ENCODE measurements around the gene AFF1.
"Not testable (repeated sequence)": the region's sequence is repeated elsewhere in the genome, so short reads cannot be mapped to it uniquely, and the experiment has no call there.

AFF1 gene

DNA sequence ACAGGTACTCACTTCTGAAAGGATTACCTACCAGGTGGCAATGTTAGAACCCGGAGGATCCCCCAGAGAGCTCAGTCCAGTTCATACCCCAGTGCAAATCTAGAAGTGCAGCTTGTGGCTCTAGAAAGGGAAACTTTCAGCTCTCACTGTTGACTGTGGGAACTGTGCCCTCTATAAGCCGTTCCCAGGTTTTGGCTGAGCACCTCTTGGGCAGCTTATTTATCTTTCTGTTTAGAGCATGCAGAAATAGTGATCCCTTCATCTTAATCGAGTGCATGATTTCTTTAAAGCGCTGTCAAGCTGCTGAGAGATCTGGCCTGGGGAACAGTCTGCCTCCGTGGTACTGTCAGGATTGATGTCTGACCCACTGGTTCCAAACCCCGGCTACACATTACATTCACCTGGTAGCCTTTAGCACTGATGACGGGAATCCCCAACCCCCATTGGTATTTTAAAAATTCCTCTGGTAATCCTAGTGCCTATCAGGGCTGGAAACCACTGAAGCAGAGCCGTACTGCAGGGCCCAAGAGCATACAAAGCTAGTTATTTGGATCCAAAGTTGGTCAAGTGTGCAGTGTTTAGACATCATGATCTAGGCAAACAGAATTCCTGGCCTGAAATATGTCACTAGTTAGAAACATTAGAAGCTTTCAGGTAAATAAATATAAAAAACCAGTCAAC, 182.4 kb downstream of the AFF1 start:
- no peak for DNase-seq (ENCODE audit: low read depth in 2 of 2)

DNA sequence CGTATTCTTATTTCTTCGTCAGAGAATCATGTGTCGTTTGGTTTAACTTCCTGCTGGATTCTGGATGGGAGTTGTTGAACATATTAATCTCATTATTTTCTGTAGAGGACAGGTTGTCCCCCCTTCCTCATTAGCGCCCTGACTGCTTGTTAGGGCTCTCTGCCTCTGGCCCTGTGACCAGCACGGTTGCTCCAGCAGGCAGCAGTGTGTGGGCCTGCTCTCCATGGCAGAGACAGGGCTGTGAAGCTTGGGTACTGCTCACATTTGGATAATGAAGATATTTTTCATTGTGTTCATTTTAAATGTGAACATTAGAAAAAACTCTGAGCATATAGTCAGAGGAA, 182.9 kb downstream of the AFF1 start:
- DNase-seq (ENCODE audit: low read depth in 2 of 2): no peak

DNA sequence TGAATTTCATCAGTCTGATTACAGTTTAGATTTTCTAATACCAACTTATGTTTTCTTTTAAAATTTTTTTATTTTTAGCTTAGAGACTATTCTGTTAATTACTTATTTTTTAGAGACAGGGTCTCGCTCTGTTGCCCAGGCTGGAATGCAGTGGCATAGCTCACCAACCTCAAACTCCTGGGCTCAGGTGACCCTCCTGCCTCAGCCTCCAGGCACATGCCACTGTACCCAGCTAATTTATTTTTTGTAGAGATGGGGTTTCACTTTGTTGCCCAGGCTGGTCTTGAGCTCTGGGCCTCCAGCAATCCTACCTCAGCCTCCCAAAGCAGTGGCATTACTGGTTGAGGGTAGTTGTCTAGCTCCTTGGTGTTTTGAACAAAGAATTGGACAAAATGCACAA, 183.6 kb downstream of the AFF1 start:
- no peak for DNase-seq (ENCODE audit: low read depth in 2 of 2)

DNA sequence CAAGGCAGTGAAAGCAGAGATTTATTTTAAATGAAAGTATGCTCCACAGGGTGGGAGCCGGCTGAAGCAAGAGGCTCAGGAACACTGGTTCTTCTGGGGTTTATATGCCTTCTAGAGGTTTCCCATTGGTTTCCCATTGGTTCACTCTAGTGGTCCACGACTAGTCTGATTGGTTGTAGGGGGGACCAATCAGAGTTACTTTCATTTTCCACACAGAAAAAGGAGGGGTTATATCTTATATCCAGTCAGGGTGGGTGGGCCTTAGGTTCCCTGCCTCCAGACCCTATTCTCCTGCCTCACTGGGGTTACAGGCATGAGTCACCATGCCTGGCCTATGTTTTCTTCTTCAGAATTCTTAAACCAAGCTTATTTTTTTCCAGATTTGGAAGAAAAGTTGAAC, 184.0 kb downstream of the AFF1 start:
- peak; percentile 30 for DNase-seq (ENCODE audit: low read depth in 2 of 2)

DNA sequence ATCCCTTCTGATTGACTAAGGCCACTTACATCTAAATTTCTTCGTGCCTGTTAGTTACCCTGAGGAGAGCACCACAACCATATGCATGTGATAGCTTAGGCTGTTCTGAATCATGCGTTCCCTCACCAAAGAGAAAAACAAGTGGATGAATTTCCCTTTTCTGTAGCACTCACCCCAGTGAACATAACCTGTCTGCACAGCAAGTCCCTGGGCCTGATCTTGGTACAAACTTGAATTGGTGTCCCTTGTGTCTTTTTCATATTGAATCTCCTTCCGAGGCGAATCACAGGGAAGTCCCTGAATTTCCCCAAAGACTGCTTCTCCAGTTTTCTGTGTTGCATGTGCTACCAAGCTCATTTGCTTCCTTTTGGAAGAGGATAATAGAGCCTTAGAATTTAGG, 185.2 kb downstream of the AFF1 start:
- no peak for DNase-seq (ENCODE audit: low read depth in 2 of 2)

DNA sequence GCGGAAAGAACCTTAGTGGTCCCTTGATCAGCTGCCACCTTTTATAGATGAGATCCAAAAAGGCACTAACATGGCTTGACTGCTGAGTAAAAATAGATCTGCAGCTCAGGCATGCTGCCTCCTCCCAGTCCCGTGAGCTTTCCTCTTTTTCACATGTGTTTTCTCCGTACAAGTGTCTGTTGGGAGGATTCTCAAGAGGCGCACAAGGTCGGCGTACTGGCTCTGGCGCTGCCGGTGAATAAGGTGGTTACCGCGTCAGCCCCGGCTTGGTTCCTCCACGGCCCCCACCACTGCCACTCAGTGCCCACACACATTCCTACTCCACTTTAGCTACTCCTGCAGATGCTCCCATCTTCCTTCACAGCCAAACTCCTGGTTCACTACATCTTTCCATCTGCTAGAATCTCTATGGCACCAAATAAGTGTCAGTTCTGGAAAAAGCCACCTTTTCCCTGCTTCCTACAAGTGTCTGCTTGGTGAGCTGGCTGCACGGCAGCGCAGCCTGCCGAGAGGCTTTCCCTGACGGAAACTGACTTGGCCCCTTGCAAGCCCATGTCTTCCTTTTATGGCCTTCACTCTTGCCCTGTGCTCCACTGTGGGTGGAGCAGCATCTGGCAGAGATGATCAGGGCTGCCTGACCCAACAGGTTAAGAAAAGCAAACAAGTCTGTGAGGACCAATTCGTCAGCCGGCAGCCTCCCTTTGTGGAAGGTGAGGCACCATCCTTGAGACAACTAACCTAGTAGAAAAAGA, 185.8 kb downstream of the AFF1 start:
- DNase-seq (ENCODE audit: low read depth in 2 of 2): no peak

DNA sequence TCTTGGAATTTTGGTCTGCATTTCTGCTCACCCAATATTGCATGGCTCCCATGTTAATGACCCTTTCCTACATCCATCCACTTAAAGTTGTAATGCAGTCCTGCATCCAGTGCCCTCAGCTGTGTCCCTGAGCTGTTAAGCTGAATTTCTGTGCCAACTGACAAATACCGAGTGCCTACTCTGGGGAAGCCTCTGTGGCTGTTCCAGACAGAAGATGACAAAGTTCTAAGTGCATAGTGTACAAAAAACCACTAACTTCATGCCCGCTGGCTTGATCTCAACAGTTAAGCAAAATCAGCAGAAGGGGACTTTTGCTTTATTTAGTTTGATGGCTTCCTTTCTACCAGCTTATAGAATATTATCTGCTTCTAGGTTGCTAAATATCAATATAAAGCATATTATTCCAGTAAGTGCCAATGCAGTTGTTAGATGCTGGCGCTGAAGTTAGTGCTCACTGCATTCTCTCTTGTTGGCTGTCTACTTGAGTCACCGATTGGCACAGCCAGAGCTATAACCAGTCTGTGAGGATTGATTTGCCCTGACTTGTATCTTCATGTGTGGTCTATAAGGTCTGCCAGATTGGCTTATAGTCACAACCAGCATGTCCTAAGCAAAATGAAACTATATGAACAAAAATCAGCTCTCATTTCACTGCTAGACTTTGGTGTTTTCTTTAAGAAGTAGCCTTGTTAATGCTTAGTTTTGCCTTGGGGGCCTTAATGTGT, 186.7 kb downstream of the AFF1 start:
- no peak for DNase-seq (ENCODE audit: low read depth in 2 of 2)

DNA sequence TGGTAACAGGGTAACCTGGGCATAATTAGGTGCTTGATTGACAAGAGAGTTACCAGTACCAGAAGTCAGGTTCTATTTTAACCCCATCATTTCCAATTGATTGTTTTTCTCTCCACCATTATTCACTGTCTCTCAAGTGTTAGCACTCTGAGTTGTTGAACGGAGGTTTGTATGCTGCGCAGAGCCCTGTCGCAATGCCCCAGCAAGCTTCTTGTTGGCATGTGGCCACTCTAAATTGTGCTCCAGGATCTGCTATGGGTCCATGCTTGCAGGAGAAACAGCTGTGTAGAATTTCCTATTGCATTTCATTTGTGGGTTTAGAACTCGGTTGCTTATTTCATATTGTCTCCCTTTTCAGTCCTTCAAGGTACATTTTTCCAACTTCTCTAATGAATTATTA, 187.4 kb downstream of the AFF1 start:
- DNase-seq (ENCODE audit: low read depth in 2 of 2): no peak

DNA sequence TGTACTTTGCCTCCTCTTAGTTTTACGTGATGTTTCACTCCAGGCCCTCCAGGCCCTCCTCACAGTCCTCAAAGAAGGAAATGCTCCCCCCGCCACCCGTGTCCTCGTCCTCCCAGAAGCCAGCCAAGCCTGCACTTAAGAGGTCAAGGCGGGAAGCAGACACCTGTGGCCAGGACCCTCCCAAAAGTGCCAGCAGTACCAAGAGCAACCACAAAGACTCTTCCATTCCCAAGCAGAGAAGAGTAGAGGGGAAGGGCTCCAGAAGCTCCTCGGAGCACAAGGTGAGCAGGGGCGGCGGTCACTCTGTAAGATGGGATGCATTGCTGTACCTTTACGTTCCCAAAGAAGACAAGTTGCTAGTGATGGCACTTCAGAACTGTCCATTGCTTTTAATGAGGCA, 191.2 kb downstream of the AFF1 start:
- no peak for DNase-seq (ENCODE audit: low read depth in 2 of 2)

DNA sequence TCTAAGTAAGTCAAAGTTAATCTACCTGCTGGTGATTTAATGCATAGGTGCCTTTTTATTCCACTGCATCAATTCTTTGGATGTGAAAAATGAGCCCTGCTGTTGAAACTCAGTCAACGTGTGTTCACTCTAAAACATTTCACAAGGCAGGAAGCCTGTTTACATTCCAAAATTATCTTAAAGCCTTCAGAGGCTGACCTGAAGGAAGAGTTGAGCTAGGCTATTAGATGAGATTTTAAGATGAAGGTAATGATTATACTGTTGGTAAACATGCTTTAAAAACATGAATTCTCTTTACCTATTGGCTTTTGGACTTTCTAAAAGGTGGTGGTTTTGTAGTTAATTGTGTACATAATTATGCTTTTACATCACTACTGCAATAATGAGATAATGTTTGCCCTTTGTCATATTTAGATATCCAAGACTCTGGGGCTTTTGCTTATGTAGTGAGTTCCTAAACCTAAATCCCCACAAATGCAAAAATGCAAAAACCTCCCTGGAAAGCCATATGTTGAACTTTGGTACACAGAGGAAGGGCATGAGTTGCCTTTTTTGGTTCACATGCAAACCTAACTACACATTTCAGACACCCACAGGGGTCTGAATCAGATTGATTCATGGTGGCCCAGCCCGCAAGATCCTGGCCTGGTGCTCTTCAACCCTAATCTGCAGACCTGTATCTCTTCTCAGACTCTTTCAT, 193.3 kb downstream of the AFF1 start:
- no peak for DNase-seq (ENCODE audit: low read depth in 2 of 2)

DNA sequence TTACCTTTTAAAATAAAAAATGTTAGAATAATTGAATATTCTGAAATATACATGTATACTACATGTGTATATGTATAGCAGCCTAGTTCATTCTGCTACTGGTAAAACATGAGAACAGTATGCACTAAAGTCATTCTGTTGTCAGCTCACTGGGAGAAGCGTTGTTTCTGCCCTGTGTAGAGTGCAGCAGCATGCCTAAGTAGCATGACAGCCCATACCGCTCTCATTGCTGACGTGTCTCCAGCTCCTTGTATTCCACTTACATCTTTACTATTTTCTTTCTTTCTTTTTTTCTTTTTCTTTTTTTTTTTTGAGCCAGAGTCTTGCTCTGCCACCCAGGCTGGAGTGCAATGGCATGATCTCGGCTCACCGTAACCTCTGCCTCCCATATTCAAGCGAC, 194.9 kb downstream of the AFF1 start:
- no peak for DNase-seq (ENCODE audit: low read depth in 2 of 2)

DNA sequence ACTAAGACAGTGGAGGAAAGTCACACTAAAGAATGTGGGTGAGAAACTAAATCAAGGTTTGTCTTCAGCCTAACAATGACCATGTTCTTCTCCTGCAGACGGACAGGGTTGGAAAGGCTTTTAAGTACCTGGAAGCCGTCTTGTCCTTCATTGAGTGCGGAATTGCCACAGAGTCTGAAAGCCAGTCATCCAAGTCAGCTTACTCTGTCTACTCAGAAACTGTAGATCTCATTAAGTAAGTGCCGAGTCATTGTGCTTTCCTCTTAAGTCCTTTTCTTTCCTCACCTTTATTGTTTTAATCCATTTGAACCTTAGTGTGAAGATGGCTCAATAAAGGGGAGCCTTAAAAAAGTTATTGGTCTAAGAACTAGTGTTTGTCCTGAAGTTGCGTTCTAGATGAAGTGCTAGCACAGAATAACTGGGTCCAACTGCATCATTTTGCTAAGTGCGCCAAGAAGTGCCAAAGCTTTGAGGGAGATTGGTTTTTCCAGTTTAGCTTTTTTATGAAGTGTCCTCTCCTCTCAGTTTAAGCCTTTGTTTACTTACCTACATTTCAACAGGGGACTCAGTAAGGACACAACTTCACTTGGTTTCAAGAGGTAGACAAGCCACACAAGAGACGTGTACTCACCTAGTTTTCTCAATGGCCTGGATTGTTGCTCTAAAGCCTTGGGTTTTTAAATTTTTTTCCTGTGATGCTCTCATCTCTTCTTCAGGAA, 196.3 kb downstream of the AFF1 start:
- no peak for DNase-seq (ENCODE audit: low read depth in 2 of 2)

DNA sequence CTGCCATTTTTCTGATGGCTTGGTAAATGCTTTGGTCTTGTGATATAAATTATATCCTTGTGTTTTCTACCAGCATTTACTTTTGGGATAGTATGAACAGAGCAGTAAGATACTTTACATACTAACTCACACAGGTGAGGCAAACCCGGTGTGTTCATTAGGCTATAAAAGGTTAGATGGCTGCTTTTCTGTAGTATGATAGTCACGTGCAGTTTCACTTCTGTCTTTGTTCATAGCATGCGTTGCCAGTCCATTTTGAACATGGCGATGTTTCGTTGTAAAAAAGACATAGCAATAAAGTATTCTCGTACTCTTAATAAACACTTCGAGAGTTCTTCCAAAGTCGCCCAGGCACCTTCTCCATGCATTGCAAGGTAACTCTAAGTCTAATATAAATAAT, 197.2 kb downstream of the AFF1 start:
- no peak for DNase-seq (ENCODE audit: low read depth in 2 of 2)

DNA sequence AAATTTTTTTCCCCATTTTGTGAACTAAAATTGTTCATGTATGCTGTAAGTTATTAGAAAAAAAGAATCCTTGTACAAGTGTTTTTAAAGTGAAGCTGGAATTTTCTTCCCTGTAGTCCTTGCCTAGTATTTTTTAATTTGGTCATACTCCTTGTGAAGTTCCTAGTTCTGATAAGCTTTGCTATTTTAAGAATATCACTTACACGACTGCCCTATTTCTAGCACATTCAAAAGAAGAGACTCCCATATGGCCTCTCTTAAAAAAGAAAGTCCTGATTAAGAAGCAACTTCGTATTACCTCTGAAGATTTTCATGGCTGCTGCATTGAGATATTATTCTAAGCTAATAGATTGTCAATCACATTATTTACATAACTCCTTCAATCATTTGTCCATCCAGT, 198.4 kb downstream of the AFF1 start:
- DNase-seq (ENCODE audit: low read depth in 2 of 2): no peak

DNA sequence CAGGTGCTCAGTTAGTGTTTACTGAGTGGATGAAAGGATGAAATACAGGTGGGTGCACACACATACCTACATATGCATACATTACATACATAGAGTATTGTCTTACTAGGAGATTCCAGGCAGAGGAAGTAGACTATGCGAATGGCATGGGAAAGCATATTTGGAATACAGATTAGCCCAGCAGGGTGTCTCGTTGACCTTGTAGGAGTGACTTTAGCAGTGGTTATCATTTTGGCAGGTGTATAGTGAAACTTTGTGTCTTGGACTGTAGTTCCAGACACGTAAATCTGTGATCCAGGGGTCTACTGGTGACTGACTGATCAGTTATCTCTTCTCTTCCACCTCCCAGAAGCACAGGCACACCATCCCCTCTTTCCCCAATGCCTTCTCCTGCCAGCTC, 199.3 kb downstream of the AFF1 start:
- no peak for DNase-seq (ENCODE audit: low read depth in 2 of 2)

DNA sequence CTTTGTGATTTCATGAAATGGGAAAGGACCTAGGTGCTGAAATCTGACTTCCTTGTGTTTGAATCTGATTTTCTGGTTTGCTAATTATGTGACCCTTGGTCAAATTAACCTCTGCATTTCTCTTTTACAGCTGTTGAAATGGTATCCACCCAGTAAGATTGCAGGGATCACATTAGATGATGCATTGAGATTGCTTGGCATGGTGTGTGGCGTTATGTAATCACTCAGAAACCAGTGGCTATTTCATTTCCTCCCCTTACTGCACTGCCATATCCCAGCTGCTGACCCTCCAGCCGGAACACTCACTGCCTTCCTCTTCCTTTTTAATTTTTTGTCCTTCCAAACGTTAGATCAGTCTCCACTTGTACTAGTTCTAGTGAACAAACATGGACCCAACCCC, 206.6 kb downstream of the AFF1 start:
- DNase-seq (ENCODE audit: low read depth in 2 of 2): no peak

DNA sequence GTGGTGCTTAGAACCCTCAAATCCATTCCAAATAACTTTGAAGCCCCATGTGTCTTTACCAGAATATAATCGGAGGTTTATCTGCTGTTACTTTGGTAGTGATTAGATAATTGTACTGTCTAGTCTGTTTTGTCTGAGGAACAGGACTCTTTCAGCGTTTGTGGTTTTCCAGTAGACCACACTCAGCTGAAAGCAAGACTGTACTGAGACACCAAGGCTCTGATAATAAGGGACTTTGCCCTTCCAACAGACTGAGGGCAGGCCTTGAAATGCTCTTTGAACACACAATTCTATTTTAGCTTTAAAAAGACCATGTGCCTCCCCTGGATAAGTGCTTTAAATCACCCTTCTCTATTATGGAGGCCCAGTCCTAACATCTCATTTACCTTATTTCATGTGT, 209.5 kb downstream of the AFF1 start:
- no peak for DNase-seq (ENCODE audit: low read depth in 2 of 2)

DNA sequence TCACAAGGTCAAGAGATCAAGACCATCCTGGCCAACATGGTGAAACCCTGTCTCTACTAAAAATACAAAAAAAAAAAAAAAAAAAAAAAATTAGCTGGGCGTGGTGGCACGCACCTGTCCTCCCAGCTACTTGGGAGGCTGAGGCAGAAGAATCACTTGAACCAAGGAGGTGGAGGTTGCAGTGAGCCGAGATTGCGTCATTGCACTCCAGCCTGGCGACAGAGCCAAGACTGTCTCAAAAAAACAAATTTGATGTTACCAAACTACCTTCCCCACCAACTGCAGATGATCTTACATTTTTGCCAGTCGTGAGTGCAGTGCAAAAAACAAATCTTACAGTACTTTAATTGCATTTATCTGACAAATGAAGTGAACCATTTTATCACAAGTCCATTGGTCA, 211.1 kb downstream of the AFF1 start:
- DNase-seq (ENCODE audit: low read depth in 2 of 2): not testable (repeated sequence)

DNA sequence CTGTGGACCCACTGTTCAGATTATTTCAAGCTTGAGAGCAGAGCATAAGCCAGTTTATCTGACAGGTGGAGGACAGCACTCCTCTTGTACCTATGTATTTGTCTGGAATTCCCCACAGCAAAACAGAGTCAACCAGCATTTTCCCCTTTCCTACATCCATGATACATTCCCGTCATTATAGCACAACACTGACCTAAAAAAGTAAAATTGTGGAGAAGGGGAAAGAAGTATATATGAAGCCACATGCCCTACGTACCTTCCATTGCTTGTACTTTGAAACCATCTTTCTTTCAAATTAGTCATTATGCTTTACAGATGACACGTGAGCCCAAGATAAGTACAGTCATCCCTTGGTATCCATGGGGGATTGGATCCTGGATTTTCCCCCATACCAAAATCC, 212.3 kb downstream of the AFF1 start:
- no peak for DNase-seq (ENCODE audit: low read depth in 2 of 2)

DNA sequence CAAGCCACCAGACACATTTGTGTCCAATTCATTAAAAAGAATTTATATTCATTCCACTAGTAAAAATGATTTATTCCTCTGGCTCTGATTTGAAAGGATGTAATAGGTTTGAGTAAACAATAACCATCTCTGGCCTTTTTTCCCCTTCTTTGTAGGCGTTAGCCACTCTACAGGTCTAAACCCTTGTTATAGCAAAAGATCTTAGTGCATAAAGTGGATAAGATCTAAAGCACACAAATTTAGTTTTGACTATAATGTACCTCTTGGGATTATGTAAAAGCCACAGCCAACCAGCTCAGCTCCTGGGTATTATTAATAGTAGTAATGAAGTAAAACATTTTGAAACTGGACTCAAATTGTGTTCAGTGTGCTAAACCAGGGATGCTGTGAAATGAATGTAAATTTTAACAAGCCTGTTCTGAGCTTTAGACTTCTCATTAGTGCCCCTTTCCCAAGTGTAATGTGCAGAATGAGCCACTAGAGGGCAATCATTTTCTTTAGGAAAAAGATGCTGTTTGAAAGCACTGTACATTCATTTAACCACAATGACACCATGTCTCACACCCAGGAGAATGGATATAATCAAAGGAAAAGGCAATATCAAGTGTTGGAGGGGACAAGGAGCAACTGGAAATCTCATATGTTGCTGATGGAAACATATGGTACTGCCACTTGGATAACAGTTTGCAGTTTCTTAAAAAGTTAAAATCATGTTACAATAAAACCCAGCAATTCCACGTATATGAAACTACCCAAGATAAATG, 215.9 kb downstream of the AFF1 start:
- peak; percentile 50 to 55 for DNase-seq (ENCODE audit: low read depth in 2 of 2)

DNA sequence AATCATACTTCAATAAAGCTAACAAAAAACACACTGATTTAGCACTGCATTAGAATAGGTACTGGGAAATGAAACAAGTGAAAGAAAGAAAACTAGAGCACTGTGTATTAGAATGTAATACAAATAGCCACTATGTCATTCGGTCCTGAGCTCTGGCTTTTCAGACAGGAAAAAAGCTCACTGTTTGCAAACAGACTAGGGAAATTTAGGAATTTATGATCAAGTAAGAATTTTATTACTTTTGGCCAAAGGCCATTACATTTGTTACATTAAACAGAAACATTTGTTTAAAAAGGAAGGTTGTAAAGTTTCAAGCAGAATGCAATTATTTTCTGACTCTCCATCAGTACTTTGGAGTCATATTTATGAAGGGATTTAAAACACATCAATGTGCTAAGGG, 216.9 kb downstream of the AFF1 start:
- no peak for DNase-seq (ENCODE audit: low read depth in 2 of 2)

All from fibroblast of skin of left biceps (primary cell).